Thyroid gland (tissue), 4 donors: ENCODE data around the gene NUDT16L1. TPM values are rescaled to one million over a fixed set of nuclear protein-coding genes. Genes with fewer than 3 reads are reported as not detected.

ENCODE experiments used
- DNase-seq, 2 donors: peaks; one replicate each; pipeline ENCODE4 v3.0.0-alpha.2; 2019
- H3K27ac ChIP-seq, 3 donors: fragments of 200-600 bp; sonication (generic); 1 replicate in 2 of 3; 2 replicates in 1 of 3; pipeline ENCODE4 v1.5.1; 2016 to 2019; ENCODE audit warnings: mild to moderate bottlenecking in 1 of 3, moderate library complexity in 1 of 3
- H3K27me3 ChIP-seq: fragments of 200-600 bp; sonication (generic); one replicate; pipeline ENCODE4 v1.5.1; 2019
- H3K36me3 ChIP-seq, 2 donors: fragments of 200-600 bp; sonication (generic); one replicate each; pipeline ENCODE4 v1.5.1; 2016 to 2019
- H3K4me1 ChIP-seq, 2 donors: fragments of 200-600 bp; sonication (generic); one replicate each; pipeline ENCODE4 v1.5.1; 2017 to 2019
- H3K4me3 ChIP-seq, 3 donors: fragments of 200-600 bp; sonication (generic); replicated peaks in 1 of 3; 1 replicate in 2 of 3; 2 replicates in 1 of 3; pipeline ENCODE4 v1.5.1; 2016; ENCODE audit warnings: mild to moderate bottlenecking in 1 of 3
- H3K9me3 ChIP-seq: fragments of 200-600 bp; sonication (generic); one replicate; pipeline ENCODE4 v1.5.1; 2017
- POLR2A ChIP-seq, 2 donors: fragments of 450-650 bp; IDR thresholded peaks; one replicate each; pipeline ENCODE4 v1.6.1; 2017; ENCODE audit warnings: antibody characterized with exemption in 2 of 2, mild to moderate bottlenecking in 2 of 2, moderate library complexity in 1 of 2
- WGBS, 2 donors: methylation state at CpG; one replicate each; pipeline ENCODE4 v1.1.5; 2017; 5-methylcytosine and 5-hydroxymethylcytosine counted together
- intact Hi-C: fragments of 100-400 bp; cut with DNase I; formaldehyde crosslinking; loops from one replicate; pipeline ENCODE4 v1.15.1; 2023
- total RNA-seq, 4 donors: library from RNA; depleted of rRNA; stranded (reverse); fragments of >200 nt; gene quantifications; one replicate each; pipeline ENCODE4 v1.2.3, GENCODE V29; 2016
- TF ChIP-seq, protein P1 (sequence below), 6 experiments: fragments of 200-600 bp in 3 of 6; fragments of 450-650 bp in 3 of 6; sonication (generic) in 3 of 6; IDR thresholded peaks; one replicate each; pipeline ENCODE4 v1.5.1; 2016 to 2019; ENCODE audit warnings: antibody characterized with exemption in 6 of 6, mild to moderate bottlenecking in 2 of 6, inconsistent platforms in 1 of 6, moderate library complexity in 1 of 6

The NUDT16L1 gene
- total RNA-seq, 4 donors from 2014 or later, result 27.0 to 61.1 (median 38.9) TPM

DNA sequence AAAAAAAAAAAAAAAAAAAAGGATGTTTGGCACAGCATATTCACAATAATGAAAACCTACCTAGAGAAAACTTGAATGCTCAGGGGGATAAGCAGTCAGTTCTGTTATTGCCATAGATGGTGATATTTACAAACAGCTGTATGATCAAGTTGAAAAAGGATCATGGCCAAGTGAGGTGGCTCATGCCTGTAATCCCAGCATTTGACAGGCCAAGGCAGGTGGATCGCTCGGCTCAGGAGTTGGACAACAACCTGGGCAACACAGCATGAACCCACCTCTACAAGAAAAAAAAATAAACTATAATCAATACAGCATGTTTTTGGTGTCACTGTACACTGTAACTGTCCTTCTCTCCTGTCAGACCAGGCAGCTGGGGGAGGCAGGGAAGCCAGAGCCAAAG lies 21.6 kb downstream of the NUDT16L1 start:
- peaks cover 15 to 20% of the 10 kb centered on the region in 2 donors for H3K36me3 ChIP-seq
- no peak for DNase-seq
- H3K4me1 ChIP-seq, result no peaks in the 10 kb centered on the region
- 87 to 90% methylated on average over 2 of the region's 2 CpGs for WGBS, 2 donors
- no peaks in the 10 kb centered on the region for H3K9me3 ChIP-seq
- intact Hi-C loops, result no loop called here
- H3K27me3 ChIP-seq, result no peaks in the 10 kb centered on the region
- no peak overlapping the region for H3K27ac ChIP-seq
- no peak for TF ChIP-seq POLR2A (IDR thresholded peaks at IDR 0.05)
- TF ChIP-seq, protein P1, sequence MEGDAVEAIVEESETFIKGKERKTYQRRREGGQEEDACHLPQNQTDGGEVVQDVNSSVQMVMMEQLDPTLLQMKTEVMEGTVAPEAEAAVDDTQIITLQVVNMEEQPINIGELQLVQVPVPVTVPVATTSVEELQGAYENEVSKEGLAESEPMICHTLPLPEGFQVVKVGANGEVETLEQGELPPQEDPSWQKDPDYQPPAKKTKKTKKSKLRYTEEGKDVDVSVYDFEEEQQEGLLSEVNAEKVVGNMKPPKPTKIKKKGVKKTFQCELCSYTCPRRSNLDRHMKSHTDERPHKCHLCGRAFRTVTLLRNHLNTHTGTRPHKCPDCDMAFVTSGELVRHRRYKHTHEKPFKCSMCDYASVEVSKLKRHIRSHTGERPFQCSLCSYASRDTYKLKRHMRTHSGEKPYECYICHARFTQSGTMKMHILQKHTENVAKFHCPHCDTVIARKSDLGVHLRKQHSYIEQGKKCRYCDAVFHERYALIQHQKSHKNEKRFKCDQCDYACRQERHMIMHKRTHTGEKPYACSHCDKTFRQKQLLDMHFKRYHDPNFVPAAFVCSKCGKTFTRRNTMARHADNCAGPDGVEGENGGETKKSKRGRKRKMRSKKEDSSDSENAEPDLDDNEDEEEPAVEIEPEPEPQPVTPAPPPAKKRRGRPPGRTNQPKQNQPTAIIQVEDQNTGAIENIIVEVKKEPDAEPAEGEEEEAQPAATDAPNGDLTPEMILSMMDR (IDR thresholded peaks at IDR 0.05), result no peak
- H3K4me3 ChIP-seq, result no peak overlapping the region

DNA sequence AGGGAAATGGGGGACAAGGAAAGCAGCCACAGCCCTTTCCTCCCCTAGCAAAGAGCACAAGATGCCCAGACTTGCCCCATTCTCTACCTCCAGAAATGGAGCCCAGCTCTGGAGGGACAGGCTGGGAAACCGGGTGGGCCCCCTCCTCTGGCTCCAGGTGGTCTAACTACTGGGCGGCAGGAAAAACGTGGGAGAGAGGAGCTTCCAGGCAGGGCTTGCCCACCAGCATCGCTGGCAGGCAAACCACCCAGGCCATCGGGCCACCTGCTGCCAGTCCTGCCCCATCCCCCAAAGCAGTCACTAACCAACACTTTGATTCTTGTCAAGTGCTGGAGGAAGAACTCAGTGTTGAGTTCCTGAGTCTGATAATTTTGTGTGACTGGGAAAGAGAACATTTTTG lies 25.1 kb downstream of the NUDT16L1 start:
- intact Hi-C loops, result no loop called here
- no peak overlapping the region for H3K27ac ChIP-seq
- peaks cover 10 to 15% of the 10 kb centered on the region in 2 donors for H3K36me3 ChIP-seq
- no peaks in the 10 kb centered on the region for H3K9me3 ChIP-seq
- H3K4me1 ChIP-seq, result no peaks in the 10 kb centered on the region
- no peak for DNase-seq
- TF ChIP-seq POLR2A (IDR thresholded peaks at IDR 0.05), result no peak
- TF ChIP-seq, protein P1 (IDR thresholded peaks at IDR 0.05), result no peak
- no peaks in the 10 kb centered on the region for H3K27me3 ChIP-seq
- 71 to 81% methylated on average over 3 to 5 of the region's 5 CpGs for WGBS, 2 donors
- H3K4me3 ChIP-seq, result no peak overlapping the region

GRCh38 chr16:4723071-4723767 lies 29.9 kb downstream of the NUDT16L1 start:
- 97% methylated on average over 14 of the region's 14 CpGs for WGBS, 2 donors
- TF ChIP-seq POLR2A (IDR thresholded peaks at IDR 0.05), result no peak
- TF ChIP-seq, protein P1 (IDR thresholded peaks at IDR 0.05), result no peak
- H3K27ac ChIP-seq, result no peak overlapping the region
- no peak overlapping the region for H3K4me3 ChIP-seq
- no peaks in the 10 kb centered on the region for H3K27me3 ChIP-seq
- no peaks in the 10 kb centered on the region for H3K9me3 ChIP-seq
- peaks cover 10 to 15% of the 10 kb centered on the region in 2 donors for H3K36me3 ChIP-seq
- intact Hi-C loops, result no loop called here
- H3K4me1 ChIP-seq, result no peaks in the 10 kb centered on the region
- DNase-seq, result no peak

DNA sequence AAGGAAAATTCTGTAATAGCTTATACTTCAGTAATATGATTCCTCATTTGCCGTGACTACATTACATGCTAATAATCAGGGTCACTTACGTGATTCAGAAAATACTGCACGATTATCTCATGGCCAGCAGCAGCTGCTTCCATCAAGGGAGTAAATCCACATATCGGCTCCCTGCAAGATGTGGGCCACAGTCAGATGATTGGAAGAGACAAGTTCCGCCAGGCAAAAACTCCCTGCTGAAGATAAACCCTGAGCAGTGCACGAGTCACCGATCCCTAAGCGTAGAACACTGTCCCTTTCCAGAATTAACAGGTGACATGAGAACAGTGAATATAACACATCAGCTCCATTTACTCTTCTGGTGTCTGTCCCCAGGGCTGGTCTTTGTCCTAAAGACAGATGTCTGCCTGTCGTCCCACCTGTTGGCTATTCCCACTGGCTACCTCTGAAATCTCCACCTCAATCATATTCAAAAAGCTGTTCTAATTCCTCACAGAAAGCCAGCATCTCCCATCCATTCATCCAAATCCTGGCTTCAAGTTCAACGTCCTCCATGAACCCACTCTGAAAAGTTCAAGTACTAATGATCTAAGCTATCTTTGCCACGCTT lies 31.4 kb downstream of the NUDT16L1 start:
- WGBS, 2 donors, result 89 to 91% methylated on average over 11 of the region's 11 CpGs
- no peaks in the 10 kb centered on the region for H3K27me3 ChIP-seq

More for the DNA sequence above, 31.4 kb downstream of the NUDT16L1 start:
- Histone ChIP-seq H3K4me3 (no peak overlapping the region), H3K4me1 (no peaks in the 10 kb centered on the region), H3K9me3 (no peaks in the 10 kb centered on the region), H3K27ac (no peak overlapping the region), H3K36me3 (peaks cover 15 to 17% of the 10 kb centered on the region in 2 donors)
- intact Hi-C loops, result no loop called here
- no peak for DNase-seq
- TF ChIP-seq POLR2A (IDR thresholded peaks at IDR 0.05), result no peak
- TF ChIP-seq, protein P1 (IDR thresholded peaks at IDR 0.05), result no peak
